Dendritic cell treated with granulocyte-macrophage colony-stimulating factor and Interleukin-4, amounts not matched to agents 40 ng/mL and 50 ng/mL, for 4 days (primary cell): ENCODE measurements around the gene PRKCZ.
"Not testable (repeated sequence)": the region's sequence is repeated elsewhere in the genome, so short reads cannot be mapped to it uniquely, and the experiment has no call there.

Source experiments
- H3K27ac Mint-ChIP-seq: one replicate; pipeline ENCODE4 v1.8.0; 2022; ENCODE audit warnings: mild to moderate bottlenecking, mixed read lengths
- H3K27me3 Mint-ChIP-seq: one replicate; pipeline ENCODE4 v1.8.0; 2022; ENCODE audit warnings: mild to moderate bottlenecking, mixed read lengths
- H3K36me3 Mint-ChIP-seq: one replicate; pipeline ENCODE4 v1.8.0; 2022; ENCODE audit warnings: low read depth, mixed read lengths
- H3K4me1 Mint-ChIP-seq: one replicate; pipeline ENCODE4 v1.8.0; 2022; ENCODE audit warnings: low read depth, mixed read lengths
- H3K4me3 Mint-ChIP-seq: one replicate; pipeline ENCODE4 v1.8.0; 2022; ENCODE audit warnings: mild to moderate bottlenecking, moderate library complexity, mixed read lengths
- H3K9me3 Mint-ChIP-seq: one replicate; pipeline ENCODE4 v1.8.0; 2022; ENCODE audit warnings: mixed read lengths
- intact Hi-C: fragments of 100-400 bp; cut with micrococcal nuclease; formaldehyde crosslinking; loops from one replicate; pipeline ENCODE4 v1.15.0; 2022

The PRKCZ gene

DNA sequence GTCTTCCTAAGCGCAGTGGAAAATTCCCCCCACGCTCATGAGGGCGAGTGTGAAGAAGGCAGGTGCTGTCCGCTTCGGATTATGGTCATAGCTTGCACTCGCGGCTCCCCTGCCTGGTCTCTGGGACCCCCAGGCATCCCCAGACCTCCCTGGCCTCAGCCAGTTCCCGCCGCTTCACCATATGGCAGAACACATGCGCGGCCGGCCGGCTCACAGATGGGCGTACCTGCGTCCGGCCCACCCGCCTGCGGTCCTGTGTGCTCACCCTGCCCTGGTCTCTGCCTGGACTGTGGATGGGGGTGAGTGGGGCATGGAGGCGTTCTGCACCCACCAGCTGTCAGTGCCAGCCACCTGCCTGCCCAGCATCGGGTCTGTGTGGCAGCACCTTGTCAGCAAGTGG, 34.1 kb downstream of the PRKCZ start:
- Mint-ChIP-seq H3K36me3 (no peaks in the 10 kb centered on the region), H3K9me3 (peaks cover 12% of the 10 kb centered on the region), H3K27ac (no peak overlapping the region), H3K27me3 (no peaks in the 10 kb centered on the region), H3K4me3 (no peak overlapping the region), H3K4me1 (no peaks in the 10 kb centered on the region)
- intact Hi-C loops: no loop called here

DNA sequence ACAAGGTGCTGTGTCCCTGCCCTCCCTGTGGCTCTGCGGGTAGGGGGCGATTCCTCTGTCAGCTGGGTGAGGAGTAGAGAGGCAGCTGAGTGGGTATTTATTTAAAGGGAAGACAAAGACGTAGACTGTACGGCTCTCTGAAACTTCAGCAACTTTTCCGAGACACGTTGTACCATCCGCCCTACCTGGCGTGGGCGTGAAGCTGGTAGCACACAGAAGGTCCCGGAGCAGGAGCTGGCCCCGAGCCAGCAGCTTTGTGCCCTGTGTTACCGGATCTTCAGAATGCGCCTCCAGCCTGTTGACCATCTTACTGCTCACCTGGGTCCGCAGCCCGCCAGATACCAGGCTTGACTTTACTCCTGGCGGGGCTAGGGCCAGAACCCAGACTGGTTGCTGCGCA, 34.9 kb downstream of the PRKCZ start:
- Mint-ChIP-seq H3K4me3 (no peak overlapping the region), H3K27ac (no peak overlapping the region), H3K4me1 (no peaks in the 10 kb centered on the region), H3K27me3 (no peaks in the 10 kb centered on the region), H3K9me3 (peaks cover 4% of the 10 kb centered on the region), H3K36me3 (no peaks in the 10 kb centered on the region)
- intact Hi-C loops: no loop called here

DNA sequence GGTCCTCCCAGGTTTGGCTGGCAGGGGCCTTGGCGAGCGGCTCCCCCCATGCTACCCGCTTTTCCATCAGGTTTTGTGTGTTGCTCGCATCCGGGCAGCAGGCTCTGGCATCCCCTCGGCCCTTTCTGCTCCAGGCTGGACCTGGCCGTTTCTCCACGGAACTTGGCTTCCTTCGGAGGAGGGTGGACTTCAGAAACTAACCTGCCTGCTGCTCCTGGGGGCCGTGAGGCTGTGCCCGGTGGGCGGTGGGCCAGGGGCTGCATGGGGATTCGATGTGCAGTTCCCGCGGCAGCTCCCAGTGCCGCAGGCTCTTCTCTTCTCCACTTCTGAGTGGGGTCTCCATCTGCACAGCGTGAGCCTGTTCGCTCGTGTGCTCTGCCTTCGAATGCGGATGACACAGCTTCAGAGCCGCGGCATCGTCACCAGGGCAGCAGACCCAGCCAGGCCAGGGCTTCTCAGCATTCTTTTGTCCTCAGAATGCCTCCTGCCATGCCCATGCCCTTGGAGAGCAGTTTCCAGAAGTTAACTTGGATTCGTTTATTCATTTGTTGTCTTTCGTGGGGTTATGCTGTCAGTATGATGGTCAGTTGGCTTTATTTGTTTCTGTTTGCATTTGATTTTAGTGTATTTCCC, 36.4 kb downstream of the PRKCZ start:
- peaks cover 3% of the 10 kb centered on the region for H3K27me3 Mint-ChIP-seq
- no peak overlapping the region for H3K27ac Mint-ChIP-seq
- H3K4me1 Mint-ChIP-seq: peaks cover 3% of the 10 kb centered on the region
- H3K4me3 Mint-ChIP-seq: no peak overlapping the region
- no peaks in the 10 kb centered on the region for H3K36me3 Mint-ChIP-seq
- intact Hi-C loops: no loop called here
- H3K9me3 Mint-ChIP-seq: no peaks in the 10 kb centered on the region

DNA sequence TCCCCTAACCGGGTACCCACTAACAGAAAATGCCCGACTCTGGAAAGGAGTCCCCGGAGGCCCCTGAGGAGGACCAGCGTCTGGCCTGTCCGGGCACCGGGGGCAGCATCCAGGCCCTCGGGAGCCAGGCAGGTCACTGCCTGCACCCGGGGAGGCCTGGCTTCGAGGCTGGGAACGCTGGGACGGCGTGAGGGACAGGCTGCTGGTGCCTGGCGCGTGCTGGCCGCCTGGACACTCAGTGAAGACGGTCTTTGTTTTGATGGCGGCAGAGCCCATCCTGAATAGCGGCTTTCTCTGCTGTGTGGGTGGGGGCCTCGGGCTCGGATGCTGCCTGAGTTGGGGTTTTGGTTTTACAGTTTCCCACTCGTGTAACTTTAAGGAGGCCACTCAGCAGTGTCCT, 37.6 kb downstream of the PRKCZ start:
- Mint-ChIP-seq H3K27me3 (peaks cover 4% of the 10 kb centered on the region), H3K4me3 (no peak overlapping the region), H3K4me1 (peaks cover 5% of the 10 kb centered on the region), H3K9me3 (no peaks in the 10 kb centered on the region), H3K27ac (no peak overlapping the region), H3K36me3 (no peaks in the 10 kb centered on the region)
- intact Hi-C loops: no loop called here

DNA sequence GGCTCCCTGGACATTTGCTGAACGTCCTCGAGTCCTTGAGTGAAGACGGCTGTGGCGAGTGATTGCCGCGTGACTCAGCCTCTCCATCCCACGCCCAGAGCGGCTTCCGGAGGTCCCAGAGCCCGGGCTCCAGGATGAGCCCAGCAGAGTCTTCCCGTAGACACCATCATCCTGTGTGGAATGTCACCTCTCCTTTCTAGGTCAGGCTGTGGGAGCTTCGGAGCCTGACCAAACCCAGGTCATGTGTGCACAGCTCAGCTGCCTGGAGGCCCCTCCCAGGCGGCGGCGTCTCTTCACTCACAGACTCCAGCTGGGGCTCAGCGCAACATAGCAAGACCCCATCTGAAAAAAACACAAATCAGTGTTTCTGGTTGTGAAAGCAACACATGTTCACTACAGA, 38.2 kb downstream of the PRKCZ start:
- intact Hi-C loops: no loop called here
- H3K27ac Mint-ChIP-seq: no peak overlapping the region

DNA sequence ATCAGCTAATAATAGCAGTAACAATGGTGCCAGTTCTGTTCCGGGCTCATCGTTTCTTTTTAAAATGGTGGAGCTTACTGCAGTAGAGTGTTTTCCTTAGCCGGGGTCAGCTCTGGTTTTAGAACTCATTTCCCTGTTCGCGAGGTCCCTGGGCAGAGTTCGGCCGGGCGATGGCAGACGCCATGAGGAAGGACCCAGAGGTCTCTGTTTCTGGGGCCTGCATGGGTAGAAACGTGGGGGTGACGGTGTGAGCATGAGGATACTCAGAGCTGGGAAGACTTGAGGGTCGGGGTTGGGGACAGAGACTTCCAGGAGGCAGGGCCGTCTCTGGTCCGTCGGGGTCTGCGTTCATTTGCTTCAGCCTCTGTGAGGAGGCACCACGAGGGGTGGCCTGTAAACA, 38.8 kb downstream of the PRKCZ start:
- Mint-ChIP-seq H3K4me1 (peaks cover 5% of the 10 kb centered on the region), H3K27ac (no peak overlapping the region), H3K4me3 (no peak overlapping the region), H3K9me3 (no peaks in the 10 kb centered on the region), H3K36me3 (no peaks in the 10 kb centered on the region), H3K27me3 (peaks cover 4% of the 10 kb centered on the region)
- intact Hi-C loops: no loop called here

More for the DNA sequence above, 38.2 kb downstream of the PRKCZ start:
- no peaks in the 10 kb centered on the region for H3K36me3 Mint-ChIP-seq
- no peaks in the 10 kb centered on the region for H3K9me3 Mint-ChIP-seq
- H3K4me1 Mint-ChIP-seq: peaks cover 5% of the 10 kb centered on the region
- H3K4me3 Mint-ChIP-seq: no peak overlapping the region
- H3K27me3 Mint-ChIP-seq: peaks cover 4% of the 10 kb centered on the region

DNA sequence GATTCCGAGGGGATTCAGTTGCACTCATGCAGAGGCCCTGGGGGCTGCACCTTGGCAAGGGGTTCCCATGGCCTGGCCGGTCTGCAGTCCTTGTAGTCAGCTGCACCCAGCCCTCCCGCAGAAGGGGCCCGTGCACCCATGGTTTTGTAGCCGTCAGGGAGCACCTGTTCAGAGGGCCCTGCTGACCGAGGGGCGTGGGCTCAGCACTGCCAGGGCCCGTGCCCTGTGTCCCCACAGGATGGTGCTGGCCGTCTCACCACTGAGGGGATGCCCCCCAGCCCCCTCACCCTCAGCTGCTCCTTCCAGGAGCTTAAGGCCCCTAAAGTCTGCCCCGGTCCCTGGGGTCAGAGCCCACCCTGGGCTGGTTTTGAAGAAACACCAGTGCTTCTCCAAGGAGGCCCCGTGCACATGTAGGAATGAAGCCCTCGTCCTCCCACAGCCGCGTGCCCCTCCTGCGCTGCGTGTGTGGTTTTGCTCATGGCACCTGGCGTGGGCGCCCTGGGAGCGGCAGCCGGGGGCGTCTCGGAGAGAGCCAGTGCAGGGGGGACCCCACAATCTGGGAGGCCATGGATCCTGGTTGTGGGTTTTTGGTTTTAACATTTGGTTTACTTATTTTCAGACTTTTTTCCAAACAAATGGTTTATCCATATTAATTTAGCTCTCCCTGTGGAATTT, 40.1 kb downstream of the PRKCZ start:
- intact Hi-C loops: loop anchor here (10.0 kb wide), 1 partner anchor 84 kb away; no protein-coding TSS in a partner anchor
- H3K27ac Mint-ChIP-seq: no peak overlapping the region
- H3K36me3 Mint-ChIP-seq: no peaks in the 10 kb centered on the region
- H3K27me3 Mint-ChIP-seq: peaks cover 4% of the 10 kb centered on the region
- no peaks in the 10 kb centered on the region for H3K9me3 Mint-ChIP-seq
- H3K4me1 Mint-ChIP-seq: peaks cover 5% of the 10 kb centered on the region
- H3K4me3 Mint-ChIP-seq: no peak overlapping the region

DNA sequence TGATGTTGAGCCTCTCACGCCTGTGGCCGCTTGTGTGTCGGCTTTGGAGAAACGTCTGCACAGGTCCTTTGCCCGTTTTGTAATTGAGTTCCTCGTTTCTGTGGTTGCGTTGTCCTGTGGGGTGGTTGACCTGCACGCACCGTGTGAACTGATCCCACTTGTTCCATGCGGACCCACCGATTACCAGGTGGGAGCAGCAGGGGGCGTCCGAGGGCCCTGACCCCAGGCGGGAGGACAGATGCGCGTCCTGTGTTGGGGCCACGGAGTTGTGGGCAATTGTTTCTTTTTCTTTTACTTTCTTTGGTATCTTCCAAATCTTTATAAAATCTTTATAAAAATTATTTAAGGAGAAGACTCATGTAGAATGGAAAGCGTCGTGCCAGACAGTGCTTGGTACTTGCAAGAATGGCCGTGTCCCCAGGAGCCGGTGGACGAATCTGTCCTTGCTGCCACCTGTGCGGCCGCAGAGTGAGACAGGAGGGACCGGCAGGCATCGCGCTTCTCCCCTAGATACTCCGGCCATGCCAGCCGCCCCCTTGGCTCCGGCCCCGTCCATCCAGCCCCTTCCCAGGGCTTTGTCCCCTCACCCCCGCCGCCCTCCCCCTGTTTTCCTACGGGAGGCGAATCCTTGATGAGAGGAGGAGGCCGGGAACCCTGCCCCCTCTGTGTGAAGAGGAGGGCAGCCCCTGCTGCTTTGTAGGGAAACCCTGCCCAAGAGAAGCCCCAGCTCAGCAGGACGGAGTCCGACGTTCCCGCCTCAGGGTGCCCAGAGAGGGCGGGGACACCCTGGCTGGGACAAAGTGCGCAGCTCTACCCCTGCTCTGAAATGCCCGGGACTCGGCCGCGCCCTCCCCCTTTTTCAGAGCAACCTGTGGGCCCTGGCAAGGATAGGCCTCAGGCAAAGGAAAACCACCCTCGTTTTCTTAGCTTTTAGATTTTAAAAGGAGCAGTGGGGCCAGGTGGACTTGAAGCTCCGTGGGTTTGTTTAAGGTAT, 41.7 kb downstream of the PRKCZ start:
- no peak overlapping the region for H3K27ac Mint-ChIP-seq
- H3K4me1 Mint-ChIP-seq: peaks cover 5% of the 10 kb centered on the region
- no peaks in the 10 kb centered on the region for H3K9me3 Mint-ChIP-seq
- intact Hi-C loops: loop anchor here (10.0 kb wide), 1 partner anchor 83 kb away; no protein-coding TSS in a partner anchor
- H3K4me3 Mint-ChIP-seq: no peak overlapping the region
- peaks cover 4% of the 10 kb centered on the region for H3K27me3 Mint-ChIP-seq
- H3K36me3 Mint-ChIP-seq: no peaks in the 10 kb centered on the region

DNA sequence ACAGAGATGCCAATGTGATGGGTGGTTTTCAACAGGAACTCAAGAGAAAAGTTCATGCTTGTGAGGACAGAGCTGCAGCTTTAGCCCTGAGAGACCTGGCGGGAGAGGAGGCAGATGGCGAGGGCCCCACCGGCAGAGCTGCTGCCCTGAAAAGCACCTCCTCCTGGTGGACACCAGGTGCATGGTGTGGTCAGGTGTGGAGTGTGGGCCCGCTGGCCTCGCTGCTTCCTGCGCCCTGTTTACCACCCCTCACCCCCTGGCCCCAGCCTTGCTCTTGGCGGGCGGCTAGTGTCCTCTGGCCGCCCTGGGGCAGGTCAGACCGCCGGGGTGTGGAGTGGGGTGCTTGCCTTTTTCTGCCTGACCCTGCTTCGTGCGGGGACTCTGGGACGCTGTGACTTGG, 42.8 kb downstream of the PRKCZ start:
- H3K36me3 Mint-ChIP-seq: no peaks in the 10 kb centered on the region
- H3K27ac Mint-ChIP-seq: no peak overlapping the region
- no peak overlapping the region for H3K4me3 Mint-ChIP-seq
- peaks cover 7% of the 10 kb centered on the region for H3K9me3 Mint-ChIP-seq
- peaks cover 4% of the 10 kb centered on the region for H3K27me3 Mint-ChIP-seq
- H3K4me1 Mint-ChIP-seq: peaks cover 5% of the 10 kb centered on the region
- intact Hi-C loops: loop anchor here (10.0 kb wide), 1 partner anchor 82 kb away; no protein-coding TSS in a partner anchor

DNA sequence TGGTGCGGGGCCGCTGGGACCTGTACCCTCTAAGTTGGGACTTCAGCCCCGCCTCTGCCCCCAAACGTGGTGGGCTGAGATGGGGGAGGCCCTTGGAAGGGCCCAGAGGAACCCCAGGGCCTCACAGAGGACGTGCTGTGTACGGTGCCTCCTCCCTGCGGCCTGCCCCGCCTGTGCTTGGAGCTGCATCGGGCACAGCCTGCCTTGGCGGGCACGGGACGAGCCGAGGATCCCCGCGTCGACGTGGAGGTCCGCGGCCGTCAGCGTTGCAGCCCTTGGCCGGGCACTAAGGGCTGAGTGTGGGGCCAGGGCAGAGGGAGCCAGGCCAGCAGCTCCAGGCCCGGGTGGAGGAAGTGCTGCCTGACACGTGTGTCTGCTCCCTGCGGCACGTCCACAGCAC, 43.4 kb downstream of the PRKCZ start:
- peaks cover 4% of the 10 kb centered on the region for H3K27me3 Mint-ChIP-seq
- no peak overlapping the region for H3K27ac Mint-ChIP-seq
- H3K4me1 Mint-ChIP-seq: peaks cover 5% of the 10 kb centered on the region
- H3K4me3 Mint-ChIP-seq: no peak overlapping the region
- intact Hi-C loops: loop anchor here (10.0 kb wide), 1 partner anchor 81 kb away; no protein-coding TSS in a partner anchor
- no peaks in the 10 kb centered on the region for H3K36me3 Mint-ChIP-seq
- H3K9me3 Mint-ChIP-seq: peaks cover 9% of the 10 kb centered on the region

DNA sequence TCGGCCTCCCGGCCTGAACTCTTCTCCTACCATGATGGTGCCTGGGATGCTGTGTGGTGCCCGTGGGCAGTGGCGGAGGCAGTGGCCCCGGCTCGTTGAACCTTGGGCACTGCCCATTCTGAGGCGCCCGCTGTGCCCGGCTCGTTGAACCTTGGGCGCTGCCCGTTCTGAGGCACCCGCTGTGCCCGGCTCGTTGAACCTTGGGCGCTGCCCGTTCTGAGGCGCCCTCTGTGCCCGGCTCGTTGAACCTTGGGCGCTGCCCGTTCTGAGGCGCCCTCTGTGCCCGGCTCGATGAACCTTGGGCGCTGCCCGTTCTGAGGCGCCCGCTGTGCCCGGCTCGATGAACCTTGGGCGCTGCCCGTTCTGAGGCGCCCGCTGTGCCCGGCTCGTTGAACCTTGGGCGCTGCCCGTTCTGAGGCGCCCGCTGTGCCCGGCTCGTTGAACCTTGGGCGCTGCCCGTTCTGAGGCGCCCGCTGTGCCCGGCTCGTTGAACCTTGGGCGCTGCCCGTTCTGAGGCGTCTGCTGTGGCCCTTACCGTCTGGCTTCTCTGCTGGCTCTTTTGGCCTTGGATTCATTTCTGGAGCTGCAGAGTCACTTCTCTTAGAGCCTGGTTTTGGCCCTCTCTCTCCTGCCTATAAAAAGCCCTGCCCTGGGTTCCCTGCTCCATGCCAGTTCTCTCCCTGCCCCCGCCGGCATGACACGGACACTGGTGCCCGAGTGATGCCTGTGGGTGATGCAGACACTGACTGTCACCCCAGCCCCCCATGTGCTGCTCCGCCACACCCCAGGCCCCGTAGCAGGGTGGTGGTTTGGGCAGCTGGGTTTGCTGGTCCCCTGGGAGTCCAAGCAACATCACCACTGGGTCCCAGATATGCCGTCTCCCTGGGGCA, 44.3 kb downstream of the PRKCZ start:
- H3K4me3 Mint-ChIP-seq, H3K27ac Mint-ChIP-seq, H3K36me3 Mint-ChIP-seq, H3K27me3 Mint-ChIP-seq, H3K4me1 Mint-ChIP-seq, H3K9me3 Mint-ChIP-seq: not testable (repeated sequence)
- intact Hi-C loops: loop anchor here (10.0 kb wide), 1 partner anchor 80 kb away; no protein-coding TSS in a partner anchor

DNA sequence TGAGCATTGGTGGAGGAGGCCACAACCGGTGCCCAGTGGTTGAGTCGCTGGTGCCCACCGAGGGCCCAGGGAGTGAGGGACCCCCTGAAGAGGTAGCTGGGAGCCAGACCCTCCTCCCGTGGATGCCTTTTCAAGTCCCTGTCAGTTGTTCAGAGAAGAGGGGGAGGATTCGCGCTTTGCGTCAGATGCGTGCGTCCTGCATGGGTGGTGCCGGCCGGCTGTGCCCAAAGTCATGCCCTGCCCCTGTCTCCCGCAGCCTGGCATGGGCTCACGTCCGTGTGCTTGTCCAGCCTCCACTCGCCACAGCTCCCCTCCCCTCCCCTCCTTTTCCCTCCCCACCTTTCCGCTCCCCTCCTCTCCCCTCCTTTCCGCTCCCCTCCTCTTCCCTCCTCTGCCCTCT, 45.2 kb downstream of the PRKCZ start:
- Mint-ChIP-seq H3K27ac (no peak overlapping the region), H3K9me3 (peaks cover 9% of the 10 kb centered on the region), H3K36me3 (no peaks in the 10 kb centered on the region), H3K4me3 (no peak overlapping the region), H3K4me1 (peaks cover 5% of the 10 kb centered on the region), H3K27me3 (peaks cover 7% of the 10 kb centered on the region)
- intact Hi-C loops: loop anchor here (10.0 kb wide), 1 partner anchor 79 kb away; no protein-coding TSS in a partner anchor
